KMS-11 (cell line): ENCODE measurements around the gene PPP1R9A.

Source experiments
- H2AFZ ChIP-seq: fragments of 200-600 bp; sonication (generic); 2 replicates; pipeline ENCODE4 v1.6.1; 2016; ENCODE audit warnings: antibody characterized with exemption, mixed run types, low read depth
- H3K27ac ChIP-seq: fragments of 200-600 bp; sonication (generic); 2 replicates; pipeline ENCODE4 v1.6.1; 2016; ENCODE audit warnings: mild to moderate bottlenecking, mixed run types
- H3K27me3 ChIP-seq: fragments of 200-600 bp; sonication (generic); 2 replicates; pipeline ENCODE4 v1.6.1; 2017; ENCODE audit warnings: mild to moderate bottlenecking, low read depth, mixed run types, moderate library complexity; ENCODE audit not compliant: insufficient read depth
- H3K36me3 ChIP-seq: fragments of 200-600 bp; sonication (generic); 2 replicates; pipeline ENCODE4 v1.6.1; 2017; ENCODE audit warnings: mild to moderate bottlenecking, mixed run types; ENCODE audit not compliant: insufficient read depth
- H3K4me1 ChIP-seq: fragments of 200-600 bp; sonication (generic); 2 replicates; pipeline ENCODE4 v1.6.1; 2016; ENCODE audit warnings: mild to moderate bottlenecking, low read depth, mixed run types; ENCODE audit not compliant: poor library complexity, severe bottlenecking
- H3K4me2 ChIP-seq: fragments of 200-600 bp; sonication (generic); 2 replicates; pipeline ENCODE4 v1.7.0; 2016; ENCODE audit warnings: mild to moderate bottlenecking, mixed run types
- H3K4me3 ChIP-seq: fragments of 200-600 bp; sonication (generic); IDR thresholded peaks from 2 replicates; pipeline ENCODE4 v1.6.1; 2017; ENCODE audit warnings: low read depth, low read length, mixed read lengths; ENCODE audit not compliant: insufficient read depth
- H3K79me2 ChIP-seq: fragments of 200-600 bp; sonication (generic); 2 replicates; pipeline ENCODE4 v1.6.1; 2016; ENCODE audit warnings: low read depth, mixed run types; ENCODE audit not compliant: insufficient read depth
- H3K9ac ChIP-seq: fragments of 200-600 bp; sonication (generic); 2 replicates; pipeline ENCODE4 v1.6.1; 2016; ENCODE audit warnings: mild to moderate bottlenecking, mixed run types
- H4K20me1 ChIP-seq: fragments of 200-600 bp; sonication (generic); 2 replicates; pipeline ENCODE4 v1.6.1; 2016; ENCODE audit warnings: mild to moderate bottlenecking, mixed run types; ENCODE audit not compliant: insufficient read depth
- TF ChIP-seq, protein P1 (sequence below): fragments of 200-600 bp; sonication (generic); conservative IDR thresholded peaks from 2 replicates; pipeline ENCODE4 v1.6.1; 2017; ENCODE audit warnings: low read depth, mild to moderate bottlenecking, antibody characterized with exemption, low read length, moderate library complexity, mixed read lengths

The PPP1R9A gene

DNA sequence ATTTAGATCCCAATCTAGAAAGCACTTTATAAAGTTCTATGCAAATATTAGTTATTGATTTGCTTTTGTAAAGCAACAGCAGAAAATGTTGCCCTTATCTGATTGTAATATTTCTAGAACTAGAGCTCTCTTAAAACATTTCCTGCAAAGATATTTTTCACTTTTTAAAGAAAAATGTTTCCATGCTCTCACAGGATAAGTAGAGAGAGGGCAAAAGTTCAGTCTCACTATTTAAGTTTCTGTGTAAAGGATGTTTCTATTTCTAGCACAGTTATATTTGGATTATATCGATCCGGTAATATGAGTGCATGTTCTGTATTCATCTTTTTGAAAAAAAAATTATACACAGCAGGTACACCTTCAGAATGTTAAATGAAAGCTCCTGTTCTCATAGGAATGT lies 334.9 kb downstream of the PPP1R9A start:
- TF ChIP-seq, protein P1, sequence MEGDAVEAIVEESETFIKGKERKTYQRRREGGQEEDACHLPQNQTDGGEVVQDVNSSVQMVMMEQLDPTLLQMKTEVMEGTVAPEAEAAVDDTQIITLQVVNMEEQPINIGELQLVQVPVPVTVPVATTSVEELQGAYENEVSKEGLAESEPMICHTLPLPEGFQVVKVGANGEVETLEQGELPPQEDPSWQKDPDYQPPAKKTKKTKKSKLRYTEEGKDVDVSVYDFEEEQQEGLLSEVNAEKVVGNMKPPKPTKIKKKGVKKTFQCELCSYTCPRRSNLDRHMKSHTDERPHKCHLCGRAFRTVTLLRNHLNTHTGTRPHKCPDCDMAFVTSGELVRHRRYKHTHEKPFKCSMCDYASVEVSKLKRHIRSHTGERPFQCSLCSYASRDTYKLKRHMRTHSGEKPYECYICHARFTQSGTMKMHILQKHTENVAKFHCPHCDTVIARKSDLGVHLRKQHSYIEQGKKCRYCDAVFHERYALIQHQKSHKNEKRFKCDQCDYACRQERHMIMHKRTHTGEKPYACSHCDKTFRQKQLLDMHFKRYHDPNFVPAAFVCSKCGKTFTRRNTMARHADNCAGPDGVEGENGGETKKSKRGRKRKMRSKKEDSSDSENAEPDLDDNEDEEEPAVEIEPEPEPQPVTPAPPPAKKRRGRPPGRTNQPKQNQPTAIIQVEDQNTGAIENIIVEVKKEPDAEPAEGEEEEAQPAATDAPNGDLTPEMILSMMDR: no peak
- Histone ChIP-seq H3K9ac (no peak overlapping the region), H3K4me3 (no peak overlapping the region), H3K27me3 (no peaks in the 10 kb centered on the region), H3K79me2 (no peaks in the 10 kb centered on the region), H4K20me1 (no peaks in the 10 kb centered on the region), H3K4me2 (no peak overlapping the region), H2AFZ (no peak overlapping the region), H3K27ac (no peak overlapping the region), H3K36me3 (no peaks in the 10 kb centered on the region), H3K4me1 (peaks cover 11% of the 10 kb centered on the region)

DNA sequence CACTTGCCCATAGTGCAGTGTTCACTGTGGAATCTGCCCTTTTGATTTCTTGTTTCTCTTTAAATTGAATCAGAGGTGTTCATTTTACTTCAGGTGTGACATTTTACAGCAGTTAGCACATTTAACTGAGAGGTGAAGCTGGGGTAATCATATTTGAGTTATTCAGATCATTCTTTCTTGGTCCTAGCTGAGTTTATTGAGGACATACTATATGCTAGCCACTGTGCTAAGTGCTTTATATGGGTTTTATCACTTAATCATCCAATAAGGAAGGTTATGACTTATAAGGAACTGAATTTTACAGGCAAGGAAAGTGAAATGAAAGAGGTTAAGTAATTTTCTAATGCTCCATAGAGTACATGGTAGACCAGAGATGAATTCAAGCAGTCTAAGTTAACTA lies 337.2 kb downstream of the PPP1R9A start:
- no peaks in the 10 kb centered on the region for H3K27me3 ChIP-seq
- TF ChIP-seq, protein P1: no peak

DNA sequence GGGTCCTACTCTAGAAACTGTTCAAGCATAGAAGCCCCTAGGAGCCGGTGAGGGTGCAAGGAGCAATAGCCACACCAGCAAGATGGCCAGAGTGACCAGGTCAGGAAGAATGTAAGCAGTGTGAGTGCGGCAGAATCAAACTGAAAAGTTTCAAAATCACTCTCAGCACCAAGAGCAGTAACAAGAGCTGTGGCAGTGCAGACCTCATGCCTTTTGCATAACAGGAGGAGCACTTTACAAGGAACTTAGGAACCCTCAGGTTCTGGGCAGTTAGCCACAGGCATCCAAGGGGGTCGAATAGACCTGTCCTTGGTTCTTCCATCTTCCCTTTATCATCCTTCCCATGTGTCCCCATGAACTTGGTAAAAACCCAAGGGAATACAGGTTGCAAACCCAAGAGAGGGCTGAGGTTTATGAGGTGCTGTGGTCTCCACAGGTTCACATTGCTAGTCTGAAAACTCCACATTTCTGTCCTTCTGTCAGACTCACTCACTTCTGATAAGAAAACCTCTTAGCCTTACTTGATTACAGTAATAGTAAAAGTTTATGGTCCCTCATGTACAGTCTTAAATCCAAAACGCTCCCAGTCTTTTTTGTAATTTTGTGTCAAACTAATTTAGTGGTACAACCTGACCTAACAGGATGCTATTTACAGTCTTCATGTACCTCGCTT lies 338.6 kb downstream of the PPP1R9A start:
- H3K9ac ChIP-seq: no peak overlapping the region
- no peaks in the 10 kb centered on the region for H4K20me1 ChIP-seq
- no peaks in the 10 kb centered on the region for H3K36me3 ChIP-seq
- no peaks in the 10 kb centered on the region for H3K79me2 ChIP-seq
- no peak overlapping the region for H3K27ac ChIP-seq
- H3K4me2 ChIP-seq: no peak overlapping the region
- no peaks in the 10 kb centered on the region for H3K27me3 ChIP-seq
- no peak overlapping the region for H3K4me3 ChIP-seq
- TF ChIP-seq, protein P1: no peak
- H2AFZ ChIP-seq: no peak overlapping the region
- peaks cover 11% of the 10 kb centered on the region for H3K4me1 ChIP-seq

More for the DNA sequence above, 337.2 kb downstream of the PPP1R9A start:
- Histone ChIP-seq H3K36me3 (no peaks in the 10 kb centered on the region), H3K4me3 (no peak overlapping the region), H4K20me1 (no peaks in the 10 kb centered on the region), H3K4me1 (peaks cover 11% of the 10 kb centered on the region), H3K9ac (no peak overlapping the region), H2AFZ (no peak overlapping the region), H3K4me2 (no peak overlapping the region), H3K27ac (no peak overlapping the region), H3K79me2 (no peaks in the 10 kb centered on the region)

DNA sequence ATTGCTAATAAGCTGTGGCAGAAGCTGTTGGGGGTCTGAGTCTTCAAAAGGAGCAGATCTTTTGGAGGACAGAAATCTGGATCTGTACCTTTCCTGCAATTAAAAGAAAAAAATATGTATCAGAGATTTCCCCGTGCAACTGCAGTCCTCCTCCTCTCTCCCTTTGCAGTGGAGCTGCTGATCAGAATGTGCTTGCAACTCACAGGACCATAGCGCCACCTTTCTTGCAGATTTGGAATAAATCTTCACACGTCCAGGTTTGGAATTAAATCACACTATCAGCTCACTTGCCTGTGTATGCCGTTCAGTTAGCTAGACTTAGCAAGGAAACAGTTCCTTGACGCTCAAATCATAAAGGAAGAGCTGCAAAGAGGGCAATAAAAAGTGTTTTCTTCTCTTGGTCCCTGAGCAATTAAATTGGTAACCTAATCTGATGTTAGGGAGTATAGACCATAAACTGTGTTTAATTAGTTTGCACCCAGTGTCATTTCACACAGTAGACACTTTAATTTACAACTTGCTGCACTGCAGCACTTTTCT lies 339.5 kb downstream of the PPP1R9A start:
- Histone ChIP-seq H4K20me1 (no peaks in the 10 kb centered on the region), H3K9ac (no peak overlapping the region), H2AFZ (peak overlapping the region; percentile 32; the same call in 1 of the 2 replicates), H3K79me2 (no peaks in the 10 kb centered on the region), H3K4me2 (no peak overlapping the region), H3K4me1 (peaks cover 11% of the 10 kb centered on the region), H3K27ac (no peak overlapping the region), H3K36me3 (no peaks in the 10 kb centered on the region), H3K27me3 (no peaks in the 10 kb centered on the region), H3K4me3 (no peak overlapping the region)
- TF ChIP-seq, protein P1: peak; percentile 96
